Measurements from ENCODE around the gene TM2D3. TPM values are rescaled to one million over a fixed set of nuclear protein-coding genes. Genes with fewer than 3 reads are reported as not detected.

TM2D3 gene
- total RNA-seq, 1 donor from 2014 or later, result 50.7 TPM

DNA sequence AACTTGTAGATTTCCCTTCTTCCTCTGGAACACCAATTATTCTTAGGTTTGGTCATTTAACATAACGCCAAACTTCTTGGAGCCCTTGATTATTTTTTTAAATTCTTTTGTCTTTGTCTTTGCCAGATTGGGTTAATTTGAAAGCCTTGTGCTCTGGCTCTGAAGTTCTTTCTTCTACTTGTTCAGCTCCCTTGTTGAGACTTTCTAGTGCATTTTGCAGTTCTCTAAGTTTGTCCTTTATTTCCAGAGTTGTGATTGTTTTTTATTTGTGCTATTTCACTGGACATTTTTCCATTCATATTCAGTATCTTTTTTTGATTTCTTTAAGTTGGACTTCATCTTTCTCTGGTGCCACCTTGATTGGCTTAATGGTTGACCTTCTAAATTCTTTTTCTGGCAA is 55.5 kb downstream of the TM2D3 start:
- Mint-ChIP-seq H3K4me1 (no peaks in the 10 kb centered on the region), H3K36me3 (ENCODE audit: low read depth) (peaks cover 7% of the 10 kb centered on the region), H3K4me3 (no peak overlapping the region), H3K27ac (ENCODE audit: unreplicated experiment) (no peak overlapping the region), H3K9me3 (peaks cover 23% of the 10 kb centered on the region), H3K27me3 (ENCODE audit: low read depth) (peaks cover 30% of the 10 kb centered on the region)
- no peak for DNase-seq (ENCODE audit: low read depth, low spot score)
- TF ChIP-seq, protein P1, sequence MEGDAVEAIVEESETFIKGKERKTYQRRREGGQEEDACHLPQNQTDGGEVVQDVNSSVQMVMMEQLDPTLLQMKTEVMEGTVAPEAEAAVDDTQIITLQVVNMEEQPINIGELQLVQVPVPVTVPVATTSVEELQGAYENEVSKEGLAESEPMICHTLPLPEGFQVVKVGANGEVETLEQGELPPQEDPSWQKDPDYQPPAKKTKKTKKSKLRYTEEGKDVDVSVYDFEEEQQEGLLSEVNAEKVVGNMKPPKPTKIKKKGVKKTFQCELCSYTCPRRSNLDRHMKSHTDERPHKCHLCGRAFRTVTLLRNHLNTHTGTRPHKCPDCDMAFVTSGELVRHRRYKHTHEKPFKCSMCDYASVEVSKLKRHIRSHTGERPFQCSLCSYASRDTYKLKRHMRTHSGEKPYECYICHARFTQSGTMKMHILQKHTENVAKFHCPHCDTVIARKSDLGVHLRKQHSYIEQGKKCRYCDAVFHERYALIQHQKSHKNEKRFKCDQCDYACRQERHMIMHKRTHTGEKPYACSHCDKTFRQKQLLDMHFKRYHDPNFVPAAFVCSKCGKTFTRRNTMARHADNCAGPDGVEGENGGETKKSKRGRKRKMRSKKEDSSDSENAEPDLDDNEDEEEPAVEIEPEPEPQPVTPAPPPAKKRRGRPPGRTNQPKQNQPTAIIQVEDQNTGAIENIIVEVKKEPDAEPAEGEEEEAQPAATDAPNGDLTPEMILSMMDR (conservative IDR thresholded peaks at IDR 0.05), result no peak

Other genes with a start within 250 kb of the TM2D3 start
- gene PCSK6, start 162.7 kb downstream of the TM2D3 start, total RNA-seq, result 4.5 and 5.4 TPM in 2 replicates
- gene TARS3, start 72.1 kb upstream of the TM2D3 start, total RNA-seq, result 17.7 and 18.1 TPM in 2 replicates
- gene OR4F6, start 151.1 kb upstream of the TM2D3 start, total RNA-seq, result not detected in 2 replicates
- not detected in 2 replicates for gene OR4F15, start 159.8 kb upstream of the TM2D3 start, total RNA-seq

Measured in neural crest cell (in vitro differentiated cells).